HG03025 (cell line): ENCODE results near the gene ARGLU1.
"Not testable (repeated sequence)": the region's sequence is repeated elsewhere in the genome, so short reads cannot be mapped to it uniquely, and the experiment has no call there.

Experiments used
- ATAC-seq: cut with Tn5 transposase; IDR thresholded peaks from one replicate; pipeline ENCODE4 v1.9.1; 2021; ENCODE audit warnings: mild to moderate bottlenecking, moderate library complexity; ENCODE audit not compliant: unreplicated experiment, low FRiP score

The ARGLU1 gene

GRCh38 chr13:106567474-106568298 lies at the start of gene ARGLU1:
Gene ARGLU1 (minus strand): TSS chr13:106568137. CDS start chr13:106567919, 218 bp downstream.
- ATAC-seq = peak; percentile 63

DNA sequence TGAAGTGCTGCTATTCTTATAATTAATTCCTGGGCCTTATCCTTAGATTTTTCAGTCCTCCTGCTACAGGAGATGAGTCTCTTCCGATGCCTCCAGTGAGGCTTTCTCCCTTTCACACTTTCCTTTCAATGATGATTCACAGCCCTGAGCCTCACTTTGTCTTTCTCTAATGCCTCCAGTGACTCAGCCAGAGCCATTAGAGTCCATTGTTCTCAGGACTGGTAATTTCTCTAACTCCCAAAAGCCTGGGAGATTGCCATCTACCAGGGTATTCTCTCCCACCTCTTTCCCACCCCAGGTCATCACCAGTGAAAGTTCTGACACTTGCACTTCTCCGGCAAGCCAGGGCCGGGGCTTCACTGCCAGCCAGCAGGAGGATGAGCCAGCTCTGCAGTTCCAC lies 49.6 kb upstream of the ARGLU1 start:
- ATAC-seq = no peak

GRCh38 chr13:106616729-106617128 lies 48.8 kb upstream of the ARGLU1 start:
- no peak for ATAC-seq

DNA sequence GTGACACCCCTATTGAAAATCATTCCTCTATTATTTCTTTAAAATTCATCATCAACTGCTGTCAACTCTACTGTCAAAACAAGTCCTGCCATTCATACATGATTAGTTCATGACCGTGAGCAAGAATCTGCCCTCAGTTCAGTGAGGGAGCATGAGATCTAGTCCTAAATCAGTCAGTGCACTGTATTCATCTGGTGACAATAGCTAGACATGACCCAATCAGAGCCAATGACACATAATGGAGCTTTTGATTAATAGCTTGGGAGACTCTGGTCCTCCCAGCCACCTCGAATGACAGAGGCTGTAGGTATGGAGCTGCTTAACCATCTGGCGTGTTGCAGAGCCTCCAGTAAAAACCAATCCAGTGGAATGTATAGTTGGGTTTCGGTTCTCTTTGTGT lies 46.9 kb upstream of the ARGLU1 start:
- ATAC-seq = no peak

DNA sequence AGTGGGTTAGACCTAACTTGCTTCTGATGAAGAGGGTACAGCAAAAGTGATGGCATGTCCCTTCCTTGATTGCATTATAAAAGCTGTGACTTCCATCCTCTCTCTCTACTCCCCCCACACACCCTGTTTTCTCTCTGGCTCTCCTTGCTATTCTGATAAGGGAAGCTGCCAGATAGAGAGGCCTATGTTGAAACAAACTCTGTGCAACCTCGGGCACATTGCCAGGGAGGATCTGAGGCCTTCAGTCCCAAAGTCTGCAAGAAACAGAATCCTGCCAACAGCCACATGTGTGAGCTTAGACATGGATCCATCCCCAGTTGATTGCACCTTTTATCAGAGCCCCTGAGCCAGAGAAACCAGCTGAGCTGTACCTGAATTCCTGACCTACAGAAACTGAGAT lies 44.8 kb upstream of the ARGLU1 start:
- no peak for ATAC-seq

- no peak for ATAC-seq
Observed at GRCh38 chr13:106610486-106610885, 42.5 kb upstream of the ARGLU1 start.

GRCh38 chr13:106609116-106609515 lies 41.2 kb upstream of the ARGLU1 start:
- no peak for ATAC-seq

GRCh38 chr13:106603546-106603945 lies 35.6 kb upstream of the ARGLU1 start:
- no peak for ATAC-seq

DNA sequence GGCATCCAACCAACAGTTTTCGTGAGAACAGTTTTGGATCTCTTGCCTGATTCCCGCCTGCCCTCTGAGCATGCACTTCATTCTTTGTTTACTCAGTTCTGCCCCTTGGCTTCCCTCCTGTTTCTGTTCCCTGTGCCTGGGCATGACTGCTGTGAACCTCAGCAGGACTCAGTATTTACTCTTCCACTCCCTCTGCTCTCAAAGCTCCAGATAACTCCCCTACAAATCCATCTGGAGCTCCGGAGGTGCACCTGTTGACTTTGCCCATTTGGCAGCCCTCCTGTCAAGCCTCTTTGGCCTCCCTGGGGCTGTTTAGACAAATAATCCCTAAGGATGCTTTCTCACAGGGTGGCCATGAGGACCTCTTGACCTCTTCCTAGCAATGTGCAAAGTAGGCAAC lies 34.2 kb upstream of the ARGLU1 start:
- ATAC-seq = no peak

DNA sequence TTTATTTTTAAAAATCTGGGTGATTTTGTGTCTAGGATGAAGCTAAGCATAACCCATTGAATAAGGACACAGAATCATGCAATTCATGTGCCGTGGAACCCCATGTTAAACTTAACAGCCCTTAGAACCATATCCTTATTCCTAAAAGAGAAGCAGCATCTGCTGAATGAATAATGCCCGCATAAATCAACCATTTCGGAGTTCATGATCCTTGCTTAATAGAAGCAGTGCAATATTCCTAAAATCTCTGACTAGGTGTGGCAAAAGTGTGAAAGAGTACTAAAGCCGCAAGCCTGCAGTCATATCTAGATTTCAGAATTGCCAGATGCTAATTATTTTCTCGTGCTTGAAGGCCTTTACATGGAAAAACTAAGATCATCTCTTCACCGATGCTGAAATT lies 33.6 kb upstream of the ARGLU1 start:
- no peak for ATAC-seq

DNA sequence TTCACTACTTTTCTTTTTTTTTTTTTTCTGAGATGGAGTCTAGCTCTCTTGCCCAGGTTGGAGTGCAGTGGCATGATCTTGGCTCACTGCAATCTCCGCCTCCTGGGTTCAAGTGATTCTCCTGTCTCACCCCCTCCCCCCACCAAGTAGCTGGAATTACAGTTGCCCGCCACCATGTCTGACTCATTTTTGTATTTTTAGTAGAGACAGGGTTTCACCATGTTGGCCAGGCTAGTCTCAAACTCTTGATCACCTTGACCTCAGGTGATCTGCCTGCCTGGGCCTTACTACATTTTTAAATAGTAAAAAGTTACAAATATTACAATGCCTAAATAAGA lies 32.8 kb upstream of the ARGLU1 start:
- ATAC-seq = not testable (repeated sequence)

GRCh38 chr13:106599875-106600797 lies 32.2 kb upstream of the ARGLU1 start:
- ATAC-seq = no peak

DNA sequence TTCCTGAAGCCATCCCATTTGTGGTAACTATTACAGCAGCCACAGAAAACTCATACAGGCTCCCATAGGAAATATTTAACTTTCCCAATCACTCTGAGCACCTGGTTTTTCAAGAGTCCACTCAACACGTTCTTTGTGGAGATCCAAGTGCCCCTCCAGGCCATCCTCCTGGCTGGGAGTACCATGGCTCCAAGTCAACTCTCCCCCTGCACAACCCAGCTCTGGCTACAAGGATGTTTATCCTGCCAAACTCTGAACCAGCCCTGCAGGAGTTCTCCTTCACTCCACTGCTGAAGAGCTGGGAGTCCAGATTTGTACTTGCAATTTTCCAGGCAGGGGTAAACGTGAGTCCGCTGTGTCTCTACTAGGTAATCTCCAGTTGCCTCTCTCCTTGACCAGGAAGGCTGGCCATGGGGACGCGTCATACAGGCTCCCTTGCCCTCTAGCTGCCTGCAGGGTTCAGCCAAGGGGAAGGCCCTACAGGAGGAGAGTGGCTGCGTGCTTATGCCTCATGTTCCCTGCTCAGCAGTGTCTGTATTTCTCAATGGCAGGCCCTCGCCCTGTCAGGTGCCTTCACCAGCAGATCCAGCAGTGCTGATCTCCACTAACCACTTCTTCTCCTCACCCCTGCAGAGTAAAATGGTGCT lies 29.9 kb upstream of the ARGLU1 start:
- ATAC-seq = no peak

- no peak for ATAC-seq
Observed at GRCh38 chr13:106597186-106597585, 29.2 kb upstream of the ARGLU1 start.

DNA sequence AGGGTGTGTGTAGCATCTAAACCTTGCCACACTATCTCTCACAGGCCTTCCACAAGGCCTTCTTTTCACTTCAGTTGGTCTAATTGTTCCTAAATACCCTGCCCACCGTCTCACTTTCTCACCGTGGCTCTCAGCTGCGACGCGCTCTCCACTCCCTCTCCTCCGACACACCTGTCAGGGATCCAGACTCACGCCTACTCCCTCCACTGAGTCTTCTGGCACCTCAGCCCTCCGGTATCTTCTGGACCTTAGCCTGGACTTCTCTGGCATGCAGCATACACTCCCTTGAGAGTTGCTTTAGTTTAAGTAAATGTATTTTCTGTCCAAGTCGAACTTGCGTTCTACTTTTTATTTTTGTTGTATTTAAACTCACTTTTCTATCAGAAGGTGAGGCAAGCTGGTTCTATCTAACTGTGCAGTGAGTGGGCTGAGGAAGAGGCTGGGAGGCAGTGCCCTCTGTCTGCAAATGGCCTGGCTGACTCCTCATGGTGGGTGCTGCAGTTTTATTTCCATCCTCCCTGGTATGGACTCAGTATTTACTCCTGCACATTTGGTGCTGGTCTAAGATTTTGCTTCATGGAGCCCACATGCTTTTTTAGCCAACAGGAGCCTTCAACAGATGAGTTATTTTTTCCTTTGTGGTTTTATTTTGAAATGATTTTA lies 28.5 kb upstream of the ARGLU1 start:
- ATAC-seq = no peak

DNA sequence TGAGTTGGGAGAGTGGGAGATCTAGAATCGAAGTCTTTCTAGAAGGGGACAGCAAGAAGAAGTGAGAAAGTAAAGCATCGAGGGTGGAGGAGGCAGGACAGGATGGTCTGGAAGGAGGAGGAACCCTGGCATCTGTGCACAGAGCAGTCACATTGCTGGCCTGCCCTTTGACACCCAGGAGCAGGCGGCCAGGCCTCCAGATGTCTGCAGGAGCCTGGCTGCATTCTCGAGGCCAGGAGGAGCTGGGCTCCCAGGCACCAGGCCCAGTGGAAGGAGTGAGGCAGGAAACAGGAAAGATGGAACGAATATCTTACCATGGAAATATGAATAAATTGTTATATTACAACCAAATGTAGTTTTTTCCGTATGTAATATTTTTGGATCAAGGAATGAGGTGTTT lies 27.7 kb upstream of the ARGLU1 start:
- ATAC-seq = no peak

DNA sequence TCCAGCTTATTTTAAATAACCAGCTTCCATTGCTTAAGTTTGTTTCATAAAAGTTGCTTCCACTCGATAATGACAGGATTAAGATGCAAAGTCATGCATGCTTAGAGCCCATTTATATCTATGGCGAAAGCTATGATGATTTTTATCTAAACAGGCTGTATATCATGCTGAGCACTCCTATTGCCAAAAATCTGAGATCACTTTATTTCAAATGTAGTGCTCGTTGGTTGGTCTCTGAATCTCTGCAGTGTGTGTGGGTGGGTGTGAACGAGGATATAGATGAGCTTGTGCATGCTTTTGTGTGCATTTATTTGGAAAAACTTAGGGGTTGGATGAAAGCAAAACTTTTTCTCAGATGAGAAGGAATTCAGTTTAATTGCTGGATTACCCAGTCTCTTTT lies 27.0 kb upstream of the ARGLU1 start:
- ATAC-seq = no peak

- no peak for ATAC-seq
Observed at GRCh38 chr13:106593132-106593531, 25.2 kb upstream of the ARGLU1 start.

GRCh38 chr13:106591299-106591698 lies 23.4 kb upstream of the ARGLU1 start:
- ATAC-seq = no peak

DNA sequence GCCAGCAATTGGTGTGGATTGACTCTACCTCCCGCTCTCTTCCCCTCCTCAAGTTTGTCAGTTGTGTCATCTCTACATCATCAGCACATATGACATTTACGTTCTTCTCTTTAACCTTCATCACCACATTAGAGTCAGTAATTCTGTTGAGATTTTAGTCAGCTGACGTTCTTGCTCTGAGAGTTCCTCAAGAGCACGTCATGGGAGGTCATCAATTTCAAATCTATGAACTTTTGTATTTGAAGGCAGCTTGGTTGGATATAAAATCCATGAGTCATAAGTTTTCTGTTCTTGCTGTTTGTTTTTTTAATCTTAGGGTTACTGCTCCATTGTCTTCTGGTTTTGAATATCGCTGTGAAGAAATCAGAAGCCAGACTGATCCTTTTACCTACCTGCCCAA lies 21.8 kb upstream of the ARGLU1 start:
- no peak for ATAC-seq

DNA sequence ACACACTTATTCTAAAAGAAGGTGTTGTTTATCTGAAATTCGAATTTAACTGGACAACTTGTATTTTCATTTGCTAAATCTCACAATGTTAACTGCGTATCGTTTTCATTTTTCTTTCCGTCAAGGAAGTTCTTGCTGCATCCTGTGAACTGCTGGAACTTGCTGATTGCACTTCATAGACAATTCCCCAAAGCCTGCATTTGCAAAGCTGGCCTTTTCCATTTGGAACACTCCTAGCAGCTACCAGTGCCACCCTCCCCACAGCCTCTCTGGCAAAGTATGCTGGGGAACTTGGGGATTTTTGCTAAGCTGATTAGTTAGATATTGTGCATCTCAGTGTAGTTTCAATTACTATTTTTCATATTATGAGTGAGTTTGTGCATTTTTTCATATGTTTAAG lies 20.4 kb upstream of the ARGLU1 start:
- ATAC-seq = no peak
